ENCODE measurements around the gene CNTN5.

DNA sequence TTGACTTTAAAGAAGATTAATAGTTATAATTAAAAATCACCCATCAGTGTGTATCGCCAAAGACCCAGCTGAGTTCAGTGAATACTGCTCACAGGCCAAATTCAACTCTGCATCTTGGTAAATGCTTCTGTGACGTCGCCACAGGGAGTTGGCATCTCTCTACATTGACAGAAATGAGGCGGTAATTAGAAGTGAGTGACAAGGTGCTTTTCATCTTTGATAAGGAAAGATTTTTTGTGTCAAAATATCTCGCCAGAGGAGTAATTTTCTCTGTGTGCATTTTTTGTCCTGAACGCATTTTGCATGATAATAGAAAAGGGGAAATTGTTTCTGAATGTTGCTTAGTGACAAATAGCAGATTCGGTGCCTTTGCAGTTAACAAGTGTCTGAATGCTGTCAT lies 345.8 kb downstream of the CNTN5 start:
- TF ChIP-seq POLR2A (IDR thresholded peaks at IDR 0.05; ENCODE audit: low read length): no peak
- no peak for TF ChIP-seq GATA1 (IDR thresholded peaks at IDR 0.05; ENCODE audit: low read depth, low read length)
